GM21447 (cell line): ENCODE measurements around the gene SLC12A7.
"Not testable (repeated sequence)": the region's sequence is repeated elsewhere in the genome, so short reads cannot be mapped to it uniquely, and the experiment has no call there.

Source experiments
- ATAC-seq: cut with Tn5 transposase; IDR thresholded peaks from one replicate; pipeline ENCODE4 v1.9.1; 2021; ENCODE audit not compliant: unreplicated experiment

SLC12A7 gene

GRCh38 chr5:1127959-1128785 lies 16.3 kb upstream of the SLC12A7 start:
- ATAC-seq: no peak

- ATAC-seq: not testable (repeated sequence)
These were observed 13.8 kb upstream of the SLC12A7 start for GRCh38 chr5:1125695-1126094.

GRCh38 chr5:1125030-1125357 lies 13.1 kb upstream of the SLC12A7 start:
- ATAC-seq: no peak

- ATAC-seq: no peak
These were observed 12.6 kb upstream of the SLC12A7 start for GRCh38 chr5:1124205-1125029.

- no peak for ATAC-seq
These were observed 11.7 kb upstream of the SLC12A7 start for GRCh38 chr5:1123418-1124147.

- ATAC-seq: no peak
These were observed 10.8 kb upstream of the SLC12A7 start for GRCh38 chr5:1122511-1123294.

- ATAC-seq: no peak
These were observed 10.0 kb upstream of the SLC12A7 start for GRCh38 chr5:1121891-1122290.

- ATAC-seq: no peak
These were observed 9.2 kb upstream of the SLC12A7 start for GRCh38 chr5:1121044-1121443.

- no peak for ATAC-seq
These were observed 8.6 kb upstream of the SLC12A7 start for GRCh38 chr5:1120236-1120999.

GRCh38 chr5:1119312-1119831 lies 7.5 kb upstream of the SLC12A7 start:
- ATAC-seq: no peak

- ATAC-seq: no peak
These were observed 6.9 kb upstream of the SLC12A7 start for GRCh38 chr5:1118738-1119137.

GRCh38 chr5:1118231-1118698 lies 6.4 kb upstream of the SLC12A7 start:
- ATAC-seq: no peak

- ATAC-seq: no peak
These were observed 5.1 kb upstream of the SLC12A7 start for GRCh38 chr5:1116977-1117376.

- ATAC-seq: no peak
These were observed 4.4 kb upstream of the SLC12A7 start for GRCh38 chr5:1116109-1116740.

GRCh38 chr5:1115123-1115815 lies 3.4 kb upstream of the SLC12A7 start:
- no peak for ATAC-seq

GRCh38 chr5:1113805-1114586 lies 2.1 kb upstream of the SLC12A7 start:
- no peak for ATAC-seq

GRCh38 chr5:1113332-1113690 lies 1.4 kb upstream of the SLC12A7 start:
- no peak for ATAC-seq
